ENCODE data around the gene CAPN8.

GRCh38 chr1:223547316-223548114 is 118.0 kb downstream of the CAPN8 start:
- TF ChIP-seq, protein P1, sequence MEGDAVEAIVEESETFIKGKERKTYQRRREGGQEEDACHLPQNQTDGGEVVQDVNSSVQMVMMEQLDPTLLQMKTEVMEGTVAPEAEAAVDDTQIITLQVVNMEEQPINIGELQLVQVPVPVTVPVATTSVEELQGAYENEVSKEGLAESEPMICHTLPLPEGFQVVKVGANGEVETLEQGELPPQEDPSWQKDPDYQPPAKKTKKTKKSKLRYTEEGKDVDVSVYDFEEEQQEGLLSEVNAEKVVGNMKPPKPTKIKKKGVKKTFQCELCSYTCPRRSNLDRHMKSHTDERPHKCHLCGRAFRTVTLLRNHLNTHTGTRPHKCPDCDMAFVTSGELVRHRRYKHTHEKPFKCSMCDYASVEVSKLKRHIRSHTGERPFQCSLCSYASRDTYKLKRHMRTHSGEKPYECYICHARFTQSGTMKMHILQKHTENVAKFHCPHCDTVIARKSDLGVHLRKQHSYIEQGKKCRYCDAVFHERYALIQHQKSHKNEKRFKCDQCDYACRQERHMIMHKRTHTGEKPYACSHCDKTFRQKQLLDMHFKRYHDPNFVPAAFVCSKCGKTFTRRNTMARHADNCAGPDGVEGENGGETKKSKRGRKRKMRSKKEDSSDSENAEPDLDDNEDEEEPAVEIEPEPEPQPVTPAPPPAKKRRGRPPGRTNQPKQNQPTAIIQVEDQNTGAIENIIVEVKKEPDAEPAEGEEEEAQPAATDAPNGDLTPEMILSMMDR (optimal IDR thresholded peaks at IDR 0.05 in 1 of 3, IDR thresholded peaks at IDR 0.05 in 1 of 3, conservative IDR thresholded peaks at IDR 0.05 in 1 of 3; ENCODE audit: extremely low read depth in 1 of 3, insufficient read depth in 2 of 3, low read length in 3 of 3) = no peak
- TF ChIP-seq EZH2 (IDR thresholded peaks at IDR 0.05; ENCODE audit: low read length) = no peak
